Endodermal cell (in vitro differentiated cells): ENCODE results near the gene MATR3. TPM values are rescaled to one million over a fixed set of nuclear protein-coding genes. Genes with fewer than 3 reads are reported as not detected.
"Not testable (repeated sequence)": the region's sequence is repeated elsewhere in the genome, so short reads cannot be mapped to it uniquely, and the experiment has no call there.

ENCODE experiments used
- DNase-seq: peaks from one replicate; pipeline ENCODE4 v3.0.0-alpha.2; 2017
- H3K27ac ChIP-seq: 2 replicates; pipeline ENCODE4 v1.5.1; 2013; ENCODE audit warnings: mild to moderate bottlenecking, low read depth, low read length, moderate library complexity
- H3K27me3 ChIP-seq: 2 replicates; pipeline ENCODE4 v1.6.1; 2013; ENCODE audit warnings: mild to moderate bottlenecking, low read length, moderate library complexity; ENCODE audit not compliant: insufficient read depth, control insufficient read depth, poor library complexity, severe bottlenecking
- H3K36me3 ChIP-seq: 2 replicates; pipeline ENCODE4 v1.7.0; 2013; ENCODE audit warnings: mild to moderate bottlenecking, low read length, moderate library complexity; ENCODE audit not compliant: control insufficient read depth, insufficient read depth
- H3K4me1 ChIP-seq: one replicate; pipeline ENCODE4 v1.7.0; 2013; ENCODE audit warnings: low read length; ENCODE audit not compliant: control insufficient read depth, insufficient read depth
- H3K4me3 ChIP-seq: 2 replicates; pipeline ENCODE4 v1.5.1; 2013; ENCODE audit warnings: mild to moderate bottlenecking, low read length, moderate library complexity
- H3K9ac ChIP-seq: 2 replicates; pipeline ENCODE4 v1.6.1; 2013; ENCODE audit warnings: mild to moderate bottlenecking, low read length, moderate library complexity; ENCODE audit not compliant: poor library complexity, severe bottlenecking; ENCODE audit errors: extremely low read depth
- H3K9me3 ChIP-seq: 2 replicates; pipeline ENCODE4 v1.6.1; 2013; ENCODE audit warnings: mild to moderate bottlenecking, low read length, moderate library complexity; ENCODE audit not compliant: control insufficient read depth
- H3K27ac Mint-ChIP-seq: 2 replicates; pipeline ENCODE4 v1.8.0; 2020; ENCODE audit warnings: mixed read lengths
- H3K27me3 Mint-ChIP-seq: 2 replicates; pipeline ENCODE4 v1.8.0; 2021; ENCODE audit warnings: mild to moderate bottlenecking, mixed read lengths; ENCODE audit not compliant: insufficient read depth
- H3K36me3 Mint-ChIP-seq: 2 replicates; pipeline ENCODE4 v1.8.0; 2020; ENCODE audit warnings: low read depth, mixed read lengths
- H3K4me1 Mint-ChIP-seq: 2 replicates; pipeline ENCODE4 v1.8.0; 2020; ENCODE audit warnings: mixed read lengths
- H3K4me3 Mint-ChIP-seq: 2 replicates; pipeline ENCODE4 v1.8.0; 2020; ENCODE audit warnings: mild to moderate bottlenecking, moderate library complexity, mixed read lengths
- H3K9me3 Mint-ChIP-seq: 2 replicates; pipeline ENCODE4 v1.8.0; 2020; ENCODE audit warnings: mild to moderate bottlenecking, mixed read lengths
- CTCF ChIP-seq: fragments of 200-600 bp; sonication (generic); conservative IDR thresholded peaks from 2 replicates; pipeline ENCODE4 v1.5.0; 2021; ENCODE audit warnings: antibody characterized with exemption, mild to moderate bottlenecking
- WGBS, 2 experiments: methylation state at CpG; one replicate each; pipeline versions ENCODE4 v1.1.5 to v1.1.7; 2013; ENCODE audit warnings: missing lambda C conversion rate in 2 of 2, mixed read lengths in 1 of 2; ENCODE audit not compliant: insufficient coverage in 1 of 2, insufficient read length in 1 of 2; 5-methylcytosine and 5-hydroxymethylcytosine counted together
- total RNA-seq, 2 donors: library from RNA; stranded (reverse); fragmentation: NEBNext Ultra II Directional in 1 of 2; extraction: Animal tissue kit (Norgen Biotek cat#: 25700) in 1 of 2; gene quantifications; 2 replicates in 1 of 2; 3 replicates in 1 of 2; pipeline ENCODE4 v1.2.1, GENCODE V29; 2021

Gene MATR3
- total RNA-seq, 2 donors from 2014 or later: 250 to 279 TPM

GRCh38 chr5:139308797-139309196, 15.3 kb downstream of the MATR3 start:
- DNase-seq: no peak
- TF ChIP-seq CTCF: no peak
- Histone ChIP-seq H3K27ac (no peak overlapping the region), H3K9ac (no peak overlapping the region), H3K27me3 (no peaks in the 10 kb centered on the region), H3K36me3 (peaks cover 34% of the 10 kb centered on the region), H3K4me3 (no peak overlapping the region), H3K4me1 (peaks cover 12% of the 10 kb centered on the region), H3K9me3 (no peaks in the 10 kb centered on the region)
- Mint-ChIP-seq H3K36me3 (peaks cover 5% of the 10 kb centered on the region), H3K27ac (peak overlapping the region; percentile 45), H3K4me1 (peaks cover 60% of the 10 kb centered on the region), H3K9me3 (no peaks in the 10 kb centered on the region), H3K27me3 (no peaks in the 10 kb centered on the region), H3K4me3 (no peak overlapping the region)

- H3K4me1 ChIP-seq, H3K27ac ChIP-seq: not testable (repeated sequence)
Measured at GRCh38 chr5:139310715-139311186, 17.2 kb downstream of the MATR3 start.

GRCh38 chr5:139312075-139312474, 18.5 kb downstream of the MATR3 start:
- no peak overlapping the region for H3K4me3 Mint-ChIP-seq
- H3K27me3 Mint-ChIP-seq: no peaks in the 10 kb centered on the region
- H3K36me3 Mint-ChIP-seq: peaks cover 29% of the 10 kb centered on the region
- Histone ChIP-seq H3K36me3 (peaks cover 64% of the 10 kb centered on the region), H3K9me3 (no peaks in the 10 kb centered on the region), H3K27me3 (no peaks in the 10 kb centered on the region), H3K4me1 (peaks cover 10% of the 10 kb centered on the region), H3K27ac (no peak overlapping the region), H3K4me3 (no peak overlapping the region), H3K9ac (no peak overlapping the region)
- DNase-seq: no peak
- peak overlapping the region; percentile 60 for H3K27ac Mint-ChIP-seq
- no peak for TF ChIP-seq CTCF
- peaks cover 46% of the 10 kb centered on the region for H3K4me1 Mint-ChIP-seq
- WGBS, 2 experiments: 79 to 83% methylated on average over 8 to 9 of the region's 9 CpGs
- no peaks in the 10 kb centered on the region for H3K9me3 Mint-ChIP-seq

More at GRCh38 chr5:139310715-139311186, 17.2 kb downstream of the MATR3 start:
- H3K36me3 ChIP-seq: peaks cover 51% of the 10 kb centered on the region
- 93 to 99% methylated on average over 9 of the region's 9 CpGs for WGBS, 2 experiments
- Mint-ChIP-seq H3K4me1 (peaks cover 55% of the 10 kb centered on the region), H3K27ac (peak overlapping the region; percentile 52), H3K36me3 (peaks cover 18% of the 10 kb centered on the region)
- not testable (repeated sequence) for H3K4me3 ChIP-seq, DNase-seq, H3K27me3 Mint-ChIP-seq, H3K9me3 Mint-ChIP-seq, H3K27me3 ChIP-seq, H3K9ac ChIP-seq, H3K4me3 Mint-ChIP-seq, H3K9me3 ChIP-seq

GRCh38 chr5:139314276-139314675, 20.7 kb downstream of the MATR3 start:
- H3K27me3 ChIP-seq: no peaks in the 10 kb centered on the region
- Mint-ChIP-seq H3K27ac (peak overlapping the region; percentile 5), H3K36me3 (peaks cover 46% of the 10 kb centered on the region), H3K4me1 (peaks cover 28% of the 10 kb centered on the region), H3K4me3 (no peak overlapping the region), H3K9me3 (no peaks in the 10 kb centered on the region), H3K27me3 (no peaks in the 10 kb centered on the region)
- no peak for TF ChIP-seq CTCF
- 96 to 100% methylated on average over 1 of the region's 1 CpG for WGBS, 2 experiments
- no peak overlapping the region for H3K27ac ChIP-seq
- peaks cover 10% of the 10 kb centered on the region for H3K4me1 ChIP-seq
- H3K9me3 ChIP-seq: no peaks in the 10 kb centered on the region
- H3K4me3 ChIP-seq: no peak overlapping the region
- H3K36me3 ChIP-seq: peaks cover 67% of the 10 kb centered on the region
- no peak overlapping the region for H3K9ac ChIP-seq
- no peak for DNase-seq
